Keratinocyte (primary cell): Measurements from ENCODE around the gene PTPRN2. TPM values are rescaled to one million over a fixed set of nuclear protein-coding genes. Genes with fewer than 3 reads are reported as not detected.

ENCODE experiments used
- DNase-seq: peaks from one replicate; pipeline ENCODE4 v3.0.0-alpha.2; 2011; ENCODE audit warnings: low read depth, missing footprints, low spot score
- FAIRE-seq: peaks from 2 replicates; lab custom pipeline; 2011; peaks lifted over from hg19 to GRCh38; lab: Jason Lieb, UNC
- H2AFZ ChIP-seq: 2 replicates; pipeline ENCODE4 v1.6.0; 2012; ENCODE audit warnings: low read length, control low read depth, inconsistent platforms; ENCODE audit not compliant: control insufficient read depth
- H3K27ac ChIP-seq: 2 replicates; pipeline ENCODE4 v1.5.1; 2011; ENCODE audit warnings: low read length; ENCODE audit not compliant: control insufficient read depth, insufficient read depth
- H3K27me3 ChIP-seq: 3 replicates; pipeline ENCODE4 v1.6.0; 2011; ENCODE audit warnings: low read length; ENCODE audit not compliant: control insufficient read depth, insufficient read depth; ENCODE audit errors: extremely low read depth
- H3K36me3 ChIP-seq, 2 experiments: 2 replicates in 1 of 2; 3 replicates in 1 of 2; pipeline ENCODE4 v1.5.1; 2011; ENCODE audit warnings: low read length in 2 of 2, mild to moderate bottlenecking in 1 of 2; ENCODE audit not compliant: control insufficient read depth in 2 of 2, insufficient read depth in 2 of 2; ENCODE audit errors: extremely low read depth in 1 of 2
- H3K4me1 ChIP-seq: 3 replicates; pipeline ENCODE4 v1.5.1; 2011; ENCODE audit warnings: low read length; ENCODE audit not compliant: control insufficient read depth, insufficient read depth; ENCODE audit errors: extremely low read depth
- H3K4me2 ChIP-seq: 3 replicates; pipeline ENCODE4 v1.6.0; 2011; ENCODE audit warnings: low read depth, low read length; ENCODE audit not compliant: control insufficient read depth, insufficient read depth; ENCODE audit errors: extremely low read depth
- H3K4me3 ChIP-seq, 3 experiments: fragments of 200-600 bp in 1 of 3; sonication (generic) in 1 of 3; 2 replicates in 2 of 3; 3 replicates in 1 of 3; pipeline ENCODE4 v1.5.1; 2011 to 2016; ENCODE audit warnings: low read length in 3 of 3, mild to moderate bottlenecking in 3 of 3, control low read depth in 2 of 3, inconsistent platforms in 1 of 3, low read depth in 1 of 3, mixed read lengths in 1 of 3, mixed run types in 1 of 3, moderate library complexity in 1 of 3; ENCODE audit not compliant: control insufficient read depth in 2 of 3, insufficient read depth in 2 of 3; ENCODE audit errors: extremely low read depth in 1 of 3
- H3K79me2 ChIP-seq: 2 replicates; pipeline ENCODE4 v1.6.0; 2012; ENCODE audit warnings: low read length; ENCODE audit not compliant: control insufficient read depth, insufficient read depth
- H3K9ac ChIP-seq: 3 replicates; pipeline ENCODE4 v1.6.0; 2011; ENCODE audit warnings: low read length; ENCODE audit not compliant: control insufficient read depth, insufficient read depth; ENCODE audit errors: extremely low read depth
- H3K9me1 ChIP-seq: 3 replicates; pipeline ENCODE4 v1.6.0; 2011; ENCODE audit warnings: low read length; ENCODE audit not compliant: control insufficient read depth, insufficient read depth; ENCODE audit errors: extremely low read depth
- H3K9me3 ChIP-seq: 2 replicates; pipeline ENCODE4 v1.5.1; 2012; ENCODE audit warnings: low read depth, low read length; ENCODE audit not compliant: control insufficient read depth
- H4K20me1 ChIP-seq: 3 replicates; pipeline ENCODE4 v1.6.0; 2011; ENCODE audit warnings: low read length; ENCODE audit not compliant: control insufficient read depth, insufficient read depth; ENCODE audit errors: extremely low read depth
- CTCF ChIP-seq, 3 experiments: IDR thresholded peaks in 1 of 3; conservative IDR thresholded peaks in 1 of 3; optimal IDR thresholded peaks in 1 of 3; 2 replicates in 2 of 3; 3 replicates in 1 of 3; pipeline versions ENCODE3 to v1.5.1; 2011; ENCODE audit warnings: low read length in 3 of 3, mild to moderate bottlenecking in 3 of 3, moderate library complexity in 2 of 3, control low read depth in 1 of 3, inconsistent platforms in 1 of 3; ENCODE audit not compliant: insufficient read depth in 2 of 3; ENCODE audit errors: extremely low read depth in 1 of 3
- EZH2 ChIP-seq: IDR thresholded peaks from one replicate; pipeline ENCODE4 v1.6.1; 2012; ENCODE audit warnings: inconsistent platforms, mild to moderate bottlenecking, low read length, moderate library complexity
- dilution Hi-C: fragments of 300-500 bp; cut with MboI; formaldehyde crosslinking; loops from one replicate; pipeline ENCODE4 v1.7.0; 2020; ENCODE audit warnings: low sequenced_read_pairs; ENCODE audit not compliant: extremely low pct_ligation_motif_present
- polyA plus RNA-seq, 5 experiments: library from polyadenylated mRNA; depleted of rRNA in 3 of 5; stranded (reverse) in 3 of 5; stranded (forward) in 1 of 5; unstranded in 1 of 5; fragments of >200 nt; gene quantifications; 1 replicate in 1 of 5; 2 replicates in 3 of 5; 3 replicates in 1 of 5; pipeline versions ENCODE4 v1.2.1 to v1.2.3, GENCODE V29; 2011 to 2012; ENCODE audit warnings: missing spikeins in 2 of 5, low read depth in 1 of 5, low replicate concordance in 1 of 5

The PTPRN2 gene
- polyA plus RNA-seq, 1 donor (not counting 4 experiments of a cell fraction or from before 2014, with no cell fraction given), result not detected

GRCh38 chr7:157729566-157729965 lies 858.1 kb downstream of the PTPRN2 start:
- FAIRE-seq, result no peak
- H3K27ac ChIP-seq, result no peak overlapping the region
- H3K79me2 ChIP-seq, result no peaks in the 10 kb centered on the region
- TF ChIP-seq CTCF (optimal IDR thresholded peaks at IDR 0.05 in 1 of 3, IDR thresholded peaks at IDR 0.05 in 1 of 3, conservative IDR thresholded peaks at IDR 0.05 in 1 of 3; ENCODE audit: extremely low read depth in 1 of 3, insufficient read depth in 2 of 3, low read length in 3 of 3), result no peak
- no peak overlapping the region for H3K9ac ChIP-seq
- no peaks in the 10 kb centered on the region for H3K4me1 ChIP-seq
- no peak overlapping the region for H3K4me2 ChIP-seq
- dilution Hi-C loops, result no loop called here
- no peak for DNase-seq
- H3K27me3 ChIP-seq, result no peaks in the 10 kb centered on the region
- H3K4me3 ChIP-seq, result no peak overlapping the region
- no peak overlapping the region for H2AFZ ChIP-seq
- H3K36me3 ChIP-seq, result no peaks in the 10 kb centered on the region
- H3K9me1 ChIP-seq, result no peaks in the 10 kb centered on the region
- H3K9me3 ChIP-seq, result peaks cover 3% of the 10 kb centered on the region
- H4K20me1 ChIP-seq, result no peaks in the 10 kb centered on the region

- Histone ChIP-seq H4K20me1 (no peaks in the 10 kb centered on the region), H3K27me3 (no peaks in the 10 kb centered on the region), H3K9me1 (no peaks in the 10 kb centered on the region), H3K9ac (no peak overlapping the region), H3K79me2 (no peaks in the 10 kb centered on the region), H2AFZ (no peak overlapping the region), H3K4me1 (no peaks in the 10 kb centered on the region), H3K36me3 (no peaks in the 10 kb centered on the region), H3K27ac (no peak overlapping the region), H3K4me3 (no peak overlapping the region), H3K4me2 (no peak overlapping the region), H3K9me3 (peaks cover 4% of the 10 kb centered on the region)
- dilution Hi-C loops, result no loop called here
- no peak for DNase-seq
- FAIRE-seq, result no peak
- TF ChIP-seq CTCF (optimal IDR thresholded peaks at IDR 0.05 in 1 of 3, IDR thresholded peaks at IDR 0.05 in 1 of 3, conservative IDR thresholded peaks at IDR 0.05 in 1 of 3; ENCODE audit: extremely low read depth in 1 of 3, insufficient read depth in 2 of 3, low read length in 3 of 3), result no peak
- TF ChIP-seq EZH2, result no peak
Measured at GRCh38 chr7:157727964-157728615, 859.5 kb downstream of the PTPRN2 start.
